LNCaP clone FGC (cell line): Measurements from ENCODE around the gene BAZ1A.
A peak's percentile ranks its signal among the peaks of the same experiment; 100 is the strongest.

Experiments
- DNase-seq: peaks from one replicate; pipeline ENCODE4 v3.0.0-alpha.2; 2011; ENCODE audit warnings: low read depth
- H3K4me3 ChIP-seq: 2 replicates; pipeline ENCODE4 v1.5.1; 2011; ENCODE audit warnings: mild to moderate bottlenecking, low read depth, low read length, control low read depth
- CTCF ChIP-seq: IDR thresholded peaks from 2 replicates; pipeline ENCODE4 v1.5.1; 2012; ENCODE audit warnings: mild to moderate bottlenecking; ENCODE audit not compliant: control insufficient read depth, insufficient read depth; ENCODE audit errors: extremely low read depth

The BAZ1A gene

DNA sequence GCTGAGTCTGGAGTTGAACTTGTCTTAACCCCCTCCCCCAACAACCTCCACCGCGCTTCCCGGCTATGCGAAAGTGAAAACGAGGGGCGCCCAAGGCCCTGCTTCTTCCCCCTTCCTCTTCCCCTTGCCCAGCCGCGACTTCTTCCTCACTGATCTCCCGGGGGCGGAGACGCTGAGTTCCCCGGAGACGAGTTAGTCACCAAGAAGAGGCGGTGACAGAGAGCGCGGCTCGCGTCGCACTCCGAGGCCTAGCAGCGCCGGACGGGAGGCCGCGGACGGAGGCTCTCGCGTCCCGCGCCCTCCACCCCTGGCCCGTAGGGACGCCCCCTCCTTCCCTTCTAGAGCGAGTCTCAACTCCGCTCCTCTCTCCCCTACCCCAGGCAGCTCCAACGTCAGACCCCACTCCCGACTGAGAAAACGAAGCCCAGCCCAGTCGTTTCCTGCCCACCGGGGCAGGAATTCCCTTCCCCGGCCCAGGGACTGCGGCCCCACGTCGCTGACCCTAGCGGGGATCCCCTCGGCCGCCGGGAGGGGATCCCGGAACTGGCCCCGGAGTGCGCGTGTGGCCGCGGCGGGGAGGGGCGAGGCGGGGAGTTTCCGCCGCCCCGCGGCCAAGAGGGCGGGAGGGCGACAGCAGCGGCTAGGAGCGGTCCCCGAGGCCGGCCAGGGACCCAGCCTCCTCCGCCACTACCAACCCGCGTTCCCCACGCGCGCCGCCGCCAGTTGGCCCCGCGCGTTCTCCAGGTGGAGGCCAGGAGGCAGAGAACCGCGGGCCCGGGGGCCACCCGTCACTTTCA, 1.4 kb downstream of the BAZ1A start:
- TF ChIP-seq CTCF, result 0 out of 2 replicates have a peak, but pooled peaks have one; percentile 1
- H3K4me3 ChIP-seq, result peak overlapping the region; percentile 83
- peak; percentile 38 for DNase-seq

DNA sequence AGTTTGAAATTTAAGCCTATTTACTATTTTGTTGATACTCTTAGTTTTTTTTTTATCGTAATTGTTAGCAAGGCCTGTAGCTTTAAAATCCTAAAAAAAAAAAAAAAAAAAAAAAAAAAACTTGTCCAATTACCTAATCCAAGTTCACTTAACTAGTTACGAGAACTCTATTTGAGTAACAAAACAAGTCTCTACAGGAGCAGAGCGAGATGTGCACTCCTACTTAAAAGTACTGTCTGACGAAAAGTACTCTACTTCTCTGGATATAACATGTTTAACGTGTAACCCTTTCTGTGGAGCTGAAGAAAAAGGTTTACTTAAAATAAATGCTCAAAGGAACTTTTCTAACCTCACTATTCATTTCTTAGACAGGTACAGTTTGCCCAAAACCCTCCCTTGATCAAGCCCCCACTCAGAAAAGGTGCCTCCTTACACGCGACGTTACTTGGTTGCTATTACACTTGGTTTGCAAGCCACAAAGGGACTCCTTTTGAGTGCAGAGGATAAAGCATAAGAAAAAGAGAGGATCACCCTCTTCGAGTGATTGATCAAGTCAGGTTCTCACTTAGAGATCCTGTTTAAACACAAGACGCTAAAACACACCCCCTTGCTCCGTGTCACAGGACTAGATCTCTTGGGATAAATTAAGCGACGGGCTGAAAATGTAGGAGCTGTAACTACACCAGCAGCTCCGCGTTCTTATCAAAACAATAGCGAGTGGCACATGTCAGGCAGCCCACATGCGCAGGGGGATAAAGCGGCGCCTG, 2.2 kb downstream of the BAZ1A start:
- H3K4me3 ChIP-seq, result peak overlapping the region; percentile 83
- TF ChIP-seq CTCF, result no peak
- DNase-seq, result peak; percentile 40

DNA sequence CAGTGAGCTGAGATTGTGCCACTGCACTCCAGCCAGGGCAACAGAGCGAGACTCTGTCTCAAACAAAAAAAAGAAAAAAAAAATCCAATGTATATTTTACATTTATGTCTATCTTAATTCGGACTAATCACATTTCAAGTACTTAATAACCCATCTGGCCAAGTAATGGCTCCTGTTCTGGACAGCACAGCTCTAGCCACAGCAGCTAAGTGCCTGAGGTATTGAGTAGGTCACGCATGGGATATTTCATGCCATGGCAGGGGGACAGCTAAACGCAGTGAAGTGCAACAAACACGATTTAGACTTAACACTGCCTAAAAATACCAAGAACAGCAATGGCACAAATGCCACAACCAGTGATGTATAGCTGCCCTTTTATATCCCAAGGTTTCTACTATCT, 8.0 kb downstream of the BAZ1A start:
- H3K4me3 ChIP-seq, result no peak overlapping the region
- TF ChIP-seq CTCF, result no peak
- DNase-seq, result no peak

GRCh38 chr14:34865889-34866574, 9.1 kb downstream of the BAZ1A start:
- DNase-seq, result no peak
- no peak for TF ChIP-seq CTCF

GRCh38 chr14:34863844-34864243, 11.3 kb downstream of the BAZ1A start:
- TF ChIP-seq CTCF, result no peak
- DNase-seq, result no peak
- H3K4me3 ChIP-seq, result no peak overlapping the region

More at GRCh38 chr14:34865889-34866574, 9.1 kb downstream of the BAZ1A start:
- no peak overlapping the region for H3K4me3 ChIP-seq

- TF ChIP-seq CTCF, result no peak
- H3K4me3 ChIP-seq, result no peak overlapping the region
- no peak for DNase-seq
Measured at GRCh38 chr14:34858765-34859164, 16.4 kb downstream of the BAZ1A start.
